ENCODE data around the gene ATG4A. TPM values are rescaled to one million over a fixed set of nuclear protein-coding genes. Genes with fewer than 3 reads are reported as not detected.

The ATG4A gene
- total RNA-seq, 4 donors from 2014 or later, result 9.9 to 12.3 (median 10.8) TPM

- TF ChIP-seq POLR2AphosphoS5 (IDR thresholded peaks at IDR 0.05) (no peak), EP300 (IDR thresholded peaks at IDR 0.05) (no peak), POLR2A (IDR thresholded peaks at IDR 0.05; ENCODE audit: low read depth) (no peak)
- TF ChIP-seq, protein P1, sequence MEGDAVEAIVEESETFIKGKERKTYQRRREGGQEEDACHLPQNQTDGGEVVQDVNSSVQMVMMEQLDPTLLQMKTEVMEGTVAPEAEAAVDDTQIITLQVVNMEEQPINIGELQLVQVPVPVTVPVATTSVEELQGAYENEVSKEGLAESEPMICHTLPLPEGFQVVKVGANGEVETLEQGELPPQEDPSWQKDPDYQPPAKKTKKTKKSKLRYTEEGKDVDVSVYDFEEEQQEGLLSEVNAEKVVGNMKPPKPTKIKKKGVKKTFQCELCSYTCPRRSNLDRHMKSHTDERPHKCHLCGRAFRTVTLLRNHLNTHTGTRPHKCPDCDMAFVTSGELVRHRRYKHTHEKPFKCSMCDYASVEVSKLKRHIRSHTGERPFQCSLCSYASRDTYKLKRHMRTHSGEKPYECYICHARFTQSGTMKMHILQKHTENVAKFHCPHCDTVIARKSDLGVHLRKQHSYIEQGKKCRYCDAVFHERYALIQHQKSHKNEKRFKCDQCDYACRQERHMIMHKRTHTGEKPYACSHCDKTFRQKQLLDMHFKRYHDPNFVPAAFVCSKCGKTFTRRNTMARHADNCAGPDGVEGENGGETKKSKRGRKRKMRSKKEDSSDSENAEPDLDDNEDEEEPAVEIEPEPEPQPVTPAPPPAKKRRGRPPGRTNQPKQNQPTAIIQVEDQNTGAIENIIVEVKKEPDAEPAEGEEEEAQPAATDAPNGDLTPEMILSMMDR (IDR thresholded peaks at IDR 0.05), result no peak
- DNase-seq (ENCODE audit: extremely low spot score), result no peak
- WGBS, result 75% methylated on average over 5 of the region's 5 CpGs
- no peaks in the 10 kb centered on the region for H3K9me3 ChIP-seq
- intact Hi-C loops (cut with DNase I), result no loop called here
- no peaks in the 10 kb centered on the region for H3K36me3 ChIP-seq
- no peak overlapping the region for H3K27ac ChIP-seq (replicated peaks in 1 of 4)
- H3K27me3 ChIP-seq, result peaks cover 0 to 8% (median 0%) of the 10 kb centered on the region in 4 donors
- no peaks in the 10 kb centered on the region for H3K4me1 ChIP-seq
- H3K4me3 ChIP-seq, result no peak overlapping the region
Measured at GRCh38 chrX:108072746-108073145, 18.8 kb upstream of the ATG4A start.

- Histone ChIP-seq H3K27me3 (no peaks in the 10 kb centered on the region), H3K4me1 (no peaks in the 10 kb centered on the region), H3K36me3 (peaks cover 0 to 18% (median 5%) of the 10 kb centered on the region in 4 donors), H3K4me3 (no peak overlapping the region), H3K27ac (replicated peaks in 1 of 4) (no peak overlapping the region), H3K9me3 (no peaks in the 10 kb centered on the region)
- 93% methylated on average over 2 of the region's 2 CpGs for WGBS
- TF ChIP-seq EP300 (IDR thresholded peaks at IDR 0.05) (no peak), POLR2AphosphoS5 (IDR thresholded peaks at IDR 0.05) (no peak), POLR2A (IDR thresholded peaks at IDR 0.05; ENCODE audit: low read depth) (no peak)
- TF ChIP-seq, protein P1 (IDR thresholded peaks at IDR 0.05), result no peak
- no peak for DNase-seq (ENCODE audit: extremely low spot score)
- intact Hi-C loops (cut with DNase I), result no loop called here
Measured at GRCh38 chrX:108081110-108081509, 10.5 kb upstream of the ATG4A start.

GRCh38 chrX:108087792-108088191 lies 3.8 kb upstream of the ATG4A start:
- WGBS, result 74% methylated on average over 6 of the region's 6 CpGs

DNA sequence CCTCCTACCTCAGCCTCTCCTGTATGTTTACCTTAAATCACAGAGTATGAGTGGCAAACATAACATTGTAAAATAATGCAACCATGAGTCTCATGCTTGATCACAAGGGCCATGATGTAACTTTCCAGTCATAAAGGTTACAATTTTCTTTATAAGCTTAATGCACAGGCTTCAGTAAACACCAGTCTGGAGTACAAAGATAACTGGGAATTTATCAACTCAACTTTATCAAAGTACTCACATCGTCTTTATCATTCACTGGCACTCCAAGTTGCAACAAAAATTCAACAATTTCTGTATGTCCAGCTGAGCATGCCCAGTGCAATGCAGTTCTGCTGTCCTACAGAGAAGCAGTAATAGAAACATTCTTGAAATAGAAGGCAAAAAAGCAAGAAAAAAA lies 3.1 kb upstream of the ATG4A start:
- Histone ChIP-seq H3K4me1 (peaks cover 0 to 22% (median 15%) of the 10 kb centered on the region in 4 donors), H3K4me3 (no peak overlapping the region), H3K36me3 (peaks cover 0 to 27% (median 15%) of the 10 kb centered on the region in 4 donors), H3K27ac (replicated peaks in 1 of 4) (no peak overlapping the region), H3K27me3 (no peaks in the 10 kb centered on the region), H3K9me3 (no peaks in the 10 kb centered on the region)
- intact Hi-C loops (cut with DNase I), result no loop called here
- no peak for DNase-seq (ENCODE audit: extremely low spot score)
- WGBS, result 65% methylated on average over 1 of the region's 1 CpG
- TF ChIP-seq POLR2A (IDR thresholded peaks at IDR 0.05; ENCODE audit: low read depth), result no peak
- no peak for TF ChIP-seq POLR2AphosphoS5 (IDR thresholded peaks at IDR 0.05)
- TF ChIP-seq EP300 (IDR thresholded peaks at IDR 0.05), result no peak
- TF ChIP-seq, protein P1 (IDR thresholded peaks at IDR 0.05), result no peak

More at GRCh38 chrX:108087792-108088191, 3.8 kb upstream of the ATG4A start:
- no peak for DNase-seq (ENCODE audit: extremely low spot score)
- H3K27ac ChIP-seq (replicated peaks in 1 of 4), result no peak overlapping the region
- no peaks in the 10 kb centered on the region for H3K9me3 ChIP-seq
- no peaks in the 10 kb centered on the region for H3K27me3 ChIP-seq
- H3K36me3 ChIP-seq, result peaks cover 0 to 27% (median 15%) of the 10 kb centered on the region in 4 donors
- intact Hi-C loops (cut with DNase I), result no loop called here
- TF ChIP-seq, protein P1 (IDR thresholded peaks at IDR 0.05), result no peak
- no peak for TF ChIP-seq POLR2AphosphoS5 (IDR thresholded peaks at IDR 0.05)
- TF ChIP-seq EP300 (IDR thresholded peaks at IDR 0.05), result no peak
- TF ChIP-seq POLR2A (IDR thresholded peaks at IDR 0.05; ENCODE audit: low read depth), result no peak
- no peak overlapping the region for H3K4me3 ChIP-seq
- H3K4me1 ChIP-seq, result peaks cover 0 to 22% (median 15%) of the 10 kb centered on the region in 4 donors
